NCI-H2107 (cell line): ENCODE results near the gene EIF3K.

Source experiments
- DNase-seq: peaks from one replicate; lab custom pipeline; 2025; lab: John Stamatoyannopoulos, UW

EIF3K gene

GRCh38 chr19:38649305-38650171 is 30.6 kb downstream of the EIF3K start:
- no peak for DNase-seq

- DNase-seq: no peak
Measured at GRCh38 chr19:38650172-38650775, 31.3 kb downstream of the EIF3K start.

- no peak for DNase-seq
Measured at GRCh38 chr19:38650911-38651584, 32.1 kb downstream of the EIF3K start.

- no peak for DNase-seq
Measured at GRCh38 chr19:38653028-38653571, 34.1 kb downstream of the EIF3K start.

GRCh38 chr19:38654628-38655055 is 35.7 kb downstream of the EIF3K start:
- no peak for DNase-seq

GRCh38 chr19:38655148-38655824 is 36.3 kb downstream of the EIF3K start:
- no peak for DNase-seq

- DNase-seq: no peak
Measured at GRCh38 chr19:38656171-38656981, 37.4 kb downstream of the EIF3K start.

GRCh38 chr19:38657633-38658222 is 38.7 kb downstream of the EIF3K start:
- DNase-seq: no peak

- no peak for DNase-seq
Measured at GRCh38 chr19:38658462-38659306, 39.7 kb downstream of the EIF3K start.

GRCh38 chr19:38660724-38661123 is 41.7 kb downstream of the EIF3K start:
- no peak for DNase-seq

GRCh38 chr19:38661136-38661535 is 42.1 kb downstream of the EIF3K start:
- no peak for DNase-seq

GRCh38 chr19:38661996-38662395 is 43.0 kb downstream of the EIF3K start:
- no peak for DNase-seq

GRCh38 chr19:38662537-38663155 is 43.7 kb downstream of the EIF3K start:
- no peak for DNase-seq

GRCh38 chr19:38663156-38663651 is 44.2 kb downstream of the EIF3K start:
- no peak for DNase-seq

- DNase-seq: no peak
Measured at GRCh38 chr19:38663957-38664502, 45.0 kb downstream of the EIF3K start.

GRCh38 chr19:38664503-38665211 is 45.7 kb downstream of the EIF3K start:
- DNase-seq: no peak

GRCh38 chr19:38665219-38665931 is 46.4 kb downstream of the EIF3K start:
- no peak for DNase-seq
